ENCODE data around the gene DCTN2. TPM values are rescaled to one million over a fixed set of nuclear protein-coding genes. Genes with fewer than 3 reads are reported as not detected.
"Not testable (repeated sequence)": the region's sequence is repeated elsewhere in the genome, so short reads cannot be mapped to it uniquely, and the experiment has no call there.

Gene DCTN2
- polyA plus RNA-seq, 1 of the 3 experiments (the other 2 are of a cell fraction), result 122 TPM

GRCh38 chr12:57518176-57518919 is 28.6 kb downstream of the DCTN2 start:
- TF ChIP-seq, protein P1, sequence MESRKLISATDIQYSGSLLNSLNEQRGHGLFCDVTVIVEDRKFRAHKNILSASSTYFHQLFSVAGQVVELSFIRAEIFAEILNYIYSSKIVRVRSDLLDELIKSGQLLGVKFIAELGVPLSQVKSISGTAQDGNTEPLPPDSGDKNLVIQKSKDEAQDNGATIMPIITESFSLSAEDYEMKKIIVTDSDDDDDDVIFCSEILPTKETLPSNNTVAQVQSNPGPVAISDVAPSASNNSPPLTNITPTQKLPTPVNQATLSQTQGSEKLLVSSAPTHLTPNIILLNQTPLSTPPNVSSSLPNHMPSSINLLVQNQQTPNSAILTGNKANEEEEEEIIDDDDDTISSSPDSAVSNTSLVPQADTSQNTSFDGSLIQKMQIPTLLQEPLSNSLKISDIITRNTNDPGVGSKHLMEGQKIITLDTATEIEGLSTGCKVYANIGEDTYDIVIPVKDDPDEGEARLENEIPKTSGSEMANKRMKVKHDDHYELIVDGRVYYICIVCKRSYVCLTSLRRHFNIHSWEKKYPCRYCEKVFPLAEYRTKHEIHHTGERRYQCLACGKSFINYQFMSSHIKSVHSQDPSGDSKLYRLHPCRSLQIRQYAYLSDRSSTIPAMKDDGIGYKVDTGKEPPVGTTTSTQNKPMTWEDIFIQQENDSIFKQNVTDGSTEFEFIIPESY (IDR thresholded peaks at IDR 0.05; ENCODE audit: borderline replicate concordance, low read depth), result no peak
- TF ChIP-seq JUND (IDR thresholded peaks at IDR 0.05), result no peak
- TF ChIP-seq EP300 (IDR thresholded peaks at IDR 0.05; ENCODE audit: borderline replicate concordance in 1 of 2, low read depth in 1 of 2, low read length in 1 of 2), result no peak
- TF ChIP-seq, protein P2, sequence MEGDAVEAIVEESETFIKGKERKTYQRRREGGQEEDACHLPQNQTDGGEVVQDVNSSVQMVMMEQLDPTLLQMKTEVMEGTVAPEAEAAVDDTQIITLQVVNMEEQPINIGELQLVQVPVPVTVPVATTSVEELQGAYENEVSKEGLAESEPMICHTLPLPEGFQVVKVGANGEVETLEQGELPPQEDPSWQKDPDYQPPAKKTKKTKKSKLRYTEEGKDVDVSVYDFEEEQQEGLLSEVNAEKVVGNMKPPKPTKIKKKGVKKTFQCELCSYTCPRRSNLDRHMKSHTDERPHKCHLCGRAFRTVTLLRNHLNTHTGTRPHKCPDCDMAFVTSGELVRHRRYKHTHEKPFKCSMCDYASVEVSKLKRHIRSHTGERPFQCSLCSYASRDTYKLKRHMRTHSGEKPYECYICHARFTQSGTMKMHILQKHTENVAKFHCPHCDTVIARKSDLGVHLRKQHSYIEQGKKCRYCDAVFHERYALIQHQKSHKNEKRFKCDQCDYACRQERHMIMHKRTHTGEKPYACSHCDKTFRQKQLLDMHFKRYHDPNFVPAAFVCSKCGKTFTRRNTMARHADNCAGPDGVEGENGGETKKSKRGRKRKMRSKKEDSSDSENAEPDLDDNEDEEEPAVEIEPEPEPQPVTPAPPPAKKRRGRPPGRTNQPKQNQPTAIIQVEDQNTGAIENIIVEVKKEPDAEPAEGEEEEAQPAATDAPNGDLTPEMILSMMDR (IDR thresholded peaks at IDR 0.05), result no peak
- TF ChIP-seq CHD2 (IDR thresholded peaks at IDR 0.05; ENCODE audit: low read length, partially characterized antibody), result no peak
- TF ChIP-seq FOXJ3 (CRISPR knock-in tag; IDR thresholded peaks at IDR 0.05), result no peak
- TF ChIP-seq FOSL2 (IDR thresholded peaks at IDR 0.05; ENCODE audit: borderline replicate concordance, low read depth), result no peak
- no peak for TF ChIP-seq USF2 (IDR thresholded peaks at IDR 0.05; ENCODE audit: borderline replicate concordance, low read depth, low read length)
- no peak for TF ChIP-seq YY1 (IDR thresholded peaks at IDR 0.05; ENCODE audit: low read depth)
- no peak for TF ChIP-seq MXI1 (IDR thresholded peaks at IDR 0.05; ENCODE audit: low read depth, low read length)
- TF ChIP-seq, protein P3, sequence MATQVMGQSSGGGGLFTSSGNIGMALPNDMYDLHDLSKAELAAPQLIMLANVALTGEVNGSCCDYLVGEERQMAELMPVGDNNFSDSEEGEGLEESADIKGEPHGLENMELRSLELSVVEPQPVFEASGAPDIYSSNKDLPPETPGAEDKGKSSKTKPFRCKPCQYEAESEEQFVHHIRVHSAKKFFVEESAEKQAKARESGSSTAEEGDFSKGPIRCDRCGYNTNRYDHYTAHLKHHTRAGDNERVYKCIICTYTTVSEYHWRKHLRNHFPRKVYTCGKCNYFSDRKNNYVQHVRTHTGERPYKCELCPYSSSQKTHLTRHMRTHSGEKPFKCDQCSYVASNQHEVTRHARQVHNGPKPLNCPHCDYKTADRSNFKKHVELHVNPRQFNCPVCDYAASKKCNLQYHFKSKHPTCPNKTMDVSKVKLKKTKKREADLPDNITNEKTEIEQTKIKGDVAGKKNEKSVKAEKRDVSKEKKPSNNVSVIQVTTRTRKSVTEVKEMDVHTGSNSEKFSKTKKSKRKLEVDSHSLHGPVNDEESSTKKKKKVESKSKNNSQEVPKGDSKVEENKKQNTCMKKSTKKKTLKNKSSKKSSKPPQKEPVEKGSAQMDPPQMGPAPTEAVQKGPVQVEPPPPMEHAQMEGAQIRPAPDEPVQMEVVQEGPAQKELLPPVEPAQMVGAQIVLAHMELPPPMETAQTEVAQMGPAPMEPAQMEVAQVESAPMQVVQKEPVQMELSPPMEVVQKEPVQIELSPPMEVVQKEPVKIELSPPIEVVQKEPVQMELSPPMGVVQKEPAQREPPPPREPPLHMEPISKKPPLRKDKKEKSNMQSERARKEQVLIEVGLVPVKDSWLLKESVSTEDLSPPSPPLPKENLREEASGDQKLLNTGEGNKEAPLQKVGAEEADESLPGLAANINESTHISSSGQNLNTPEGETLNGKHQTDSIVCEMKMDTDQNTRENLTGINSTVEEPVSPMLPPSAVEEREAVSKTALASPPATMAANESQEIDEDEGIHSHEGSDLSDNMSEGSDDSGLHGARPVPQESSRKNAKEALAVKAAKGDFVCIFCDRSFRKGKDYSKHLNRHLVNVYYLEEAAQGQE (IDR thresholded peaks at IDR 0.05; ENCODE audit: low read depth, low read length), result no peak
- TF ChIP-seq RCOR1 (IDR thresholded peaks at IDR 0.05; ENCODE audit: low read length), result no peak
- no peak for TF ChIP-seq TEAD4 (IDR thresholded peaks at IDR 0.05; ENCODE audit: borderline replicate concordance, insufficient read depth)
- Histone ChIP-seq H3K9me3 (no peaks in the 10 kb centered on the region), H3K4me2 (peak overlapping the region; percentile 92), H3K9ac (peak overlapping the region; percentile 98; the same call in 1 of the 2 replicates), H3F3A (replicated peaks; ENCODE audit: insufficient read depth) (peaks cover 57% of the 10 kb centered on the region), H3K4me1 (ENCODE audit: control insufficient read depth in 1 of 2, insufficient read depth in 2 of 2, low read depth in 1 of 2, low read length in 1 of 2) (peaks cover 28 to 35% of the 10 kb centered on the region in 2 experiments), H3K79me2 (ENCODE audit: insufficient read depth) (peaks cover 40% of the 10 kb centered on the region), H3K27me3 (ENCODE audit: insufficient read depth) (no peaks in the 10 kb centered on the region), H3K27ac (ENCODE audit: low read depth in 2 of 2, low read length in 1 of 2) (peak overlapping the region in 1 of 2 experiments; percentile 98; a peak in 1 of 4 replicates), H2AFZ (ENCODE audit: low read depth) (no peak overlapping the region), H4K20me1 (ENCODE audit: insufficient read depth) (peaks cover 41% of the 10 kb centered on the region), H3K36me3 (replicated peaks in 1 of 2; ENCODE audit: control insufficient read depth in 1 of 2, insufficient read depth in 2 of 2, low read length in 1 of 2) (peaks cover 43 to 49% of the 10 kb centered on the region in 2 experiments), H3K4me3 (ENCODE audit: low read depth in 2 of 2, low read length in 1 of 2) (peak overlapping the region; percentile 72 to 94), H3K9me2 (no peaks in the 10 kb centered on the region)
- 92% methylated on average over 8 of the region's 8 CpGs for WGBS (ENCODE audit: low lambda C conversion rate)
- POLR2A ChIA-PET, result interaction anchor here (0.6 to 1.1 kb wide), 2 partner anchors 16 to 1172 kb away, joined by 3 read pairs; no protein-coding TSS in a partner anchor
- DNase-seq, result no peak
- CTCF ChIA-PET, result interaction anchor here (1.4 kb wide), 2 partner anchors 19 to 59 kb away, joined by 3 read pairs; partner anchors contain the start of gene GLI1

GRCh38 chr12:57517718-57518117 is 29.3 kb downstream of the DCTN2 start:
- peak overlapping the region in 1 of 2 experiments; percentile 98; a peak in 2 of 4 replicates for H3K27ac ChIP-seq (ENCODE audit: low read depth in 2 of 2, low read length in 1 of 2)
- CTCF ChIA-PET, result interaction anchor here (1.0 to 1.4 kb wide), 4 partner anchors 18 to 59 kb away, joined by 3 read pairs; partner anchors contain the start of gene GLI1
- WGBS (ENCODE audit: low lambda C conversion rate), result 94% methylated on average over 10 of the region's 10 CpGs
- not testable (repeated sequence) for H3K9me2 ChIP-seq; H3K9me3 ChIP-seq; H3K9ac ChIP-seq; H3K27me3 ChIP-seq (ENCODE audit: insufficient read depth); H2AFZ ChIP-seq (ENCODE audit: low read depth); DNase-seq
- POLR2A ChIA-PET, result interaction anchor here (0.7 to 1.3 kb wide), 3 partner anchors 15 to 21 kb away, joined by 3 to 4 read pairs (median 4); no protein-coding TSS in a partner anchor
- peak overlapping the region; percentile 92; the same call in 1 of the 2 replicates for H3K4me2 ChIP-seq
- H3K79me2 ChIP-seq (ENCODE audit: insufficient read depth), result peaks cover 37% of the 10 kb centered on the region
- peaks cover 47 to 49% of the 10 kb centered on the region in 2 experiments for H3K36me3 ChIP-seq (replicated peaks in 1 of 2; ENCODE audit: control insufficient read depth in 1 of 2, insufficient read depth in 2 of 2, low read length in 1 of 2)
- H4K20me1 ChIP-seq (ENCODE audit: insufficient read depth), result peaks cover 41% of the 10 kb centered on the region
- H3K4me3 ChIP-seq (ENCODE audit: low read depth in 2 of 2, low read length in 1 of 2), result peak overlapping the region in 1 of 2 experiments; percentile 72; a peak in 1 of 4 replicates
- peaks cover 27 to 35% of the 10 kb centered on the region in 2 experiments for H3K4me1 ChIP-seq (ENCODE audit: control insufficient read depth in 1 of 2, insufficient read depth in 2 of 2, low read depth in 1 of 2, low read length in 1 of 2)
- H3F3A ChIP-seq (replicated peaks; ENCODE audit: insufficient read depth), result peaks cover 60% of the 10 kb centered on the region
